HCT116 (cell line): ENCODE data around the gene SEC14L1. TPM values are rescaled to one million over a fixed set of nuclear protein-coding genes. Genes with fewer than 3 reads are reported as not detected.

Experiments
- ATAC-seq: fragments of 200-7000 bp; cut with Tn5 transposase; 2 replicates; pipeline ENCODE4 v1.9.1; 2020; ENCODE audit warnings: mild to moderate bottlenecking, moderate library complexity
- BruUV-seq: library from RNA; stranded (reverse); fragments of 400-500 nt; replicated peaks from 2 replicates; lab custom pipeline; 2021; lab: Mats Ljungman, UMichigan
- CTCF ChIA-PET: fragments of 300-600 bp; sonication (Branson Sonifier 250); formaldehyde crosslinking; loops from one replicate; lab custom pipeline; 2021; ENCODE audit warnings: antibody characterized with exemption; lab: Charles Lee
- POLR2A ChIA-PET: fragments of 300-600, 350-600 bp; sonication (Branson Sonifier 250); formaldehyde crosslinking; loops from one replicate; lab custom pipeline; 2021; ENCODE audit warnings: antibody characterized with exemption; lab: Charles Lee
- RAD21 ChIA-PET, 2 experiments: fragments of 300-600 bp; sonication (Branson Sonifier 250); formaldehyde crosslinking; loops; one replicate each; lab custom pipeline; 2023; ENCODE audit warnings: low total read pairs in 2 of 2; ENCODE audit not compliant: uncharacterized antibody in 2 of 2, unreplicated experiment in 2 of 2, low non-redundant PET in 1 of 2; lab: Charles Lee
- DNase-seq: peaks from one replicate; pipeline ENCODE4 v3.0.0-alpha.2; 2010; ENCODE audit warnings: low read depth, low spot score
- H2AFZ ChIP-seq: fragments of 200-600 bp; shearing (Covaris generic), sonication (generic); 2 replicates; pipeline ENCODE4 v1.6.1; 2017; ENCODE audit warnings: low read depth, mixed run types, mixed read lengths, antibody characterized with exemption, low read length; ENCODE audit not compliant: poor library complexity, severe bottlenecking
- H3K27ac ChIP-seq: 2 replicates; pipeline ENCODE4 v1.5.1; 2012; ENCODE audit warnings: low read depth, low read length
- H3K27me3 ChIP-seq: fragments of 200-600 bp; sonication (generic); 2 replicates; pipeline ENCODE4 v1.6.1; 2016; ENCODE audit warnings: mixed run types, low read length, mixed read lengths; ENCODE audit not compliant: insufficient read depth
- H3K36me3 ChIP-seq, 2 experiments: fragments of 200-500 bp in 1 of 2; fragments of 200-600 bp in 1 of 2; sonication (Bioruptor generic) in 1 of 2; sonication (generic) in 1 of 2; 2 replicates each; pipeline versions ENCODE4 v1.5.1 to v1.6.1; 2014 to 2016; ENCODE audit warnings: low read length in 2 of 2, inconsistent platforms in 1 of 2, mixed read lengths in 1 of 2, mixed run types in 1 of 2; ENCODE audit not compliant: insufficient read depth in 2 of 2, control insufficient read depth in 1 of 2
- H3K4me1 ChIP-seq, 2 experiments: fragments of 200-600 bp in 1 of 2; sonication (generic) in 1 of 2; 2 replicates each; pipeline versions ENCODE4 v1.5.1 to v1.6.1; 2012 to 2017; ENCODE audit warnings: low read length in 2 of 2, inconsistent platforms in 1 of 2, mild to moderate bottlenecking in 1 of 2, mixed read lengths in 1 of 2, mixed run types in 1 of 2, moderate library complexity in 1 of 2; ENCODE audit not compliant: insufficient read depth in 2 of 2, control insufficient read depth in 1 of 2
- H3K4me2 ChIP-seq: fragments of 200-600 bp; sonication (generic); 2 replicates; pipeline ENCODE4 v1.6.1; 2017; ENCODE audit warnings: mixed run types, low read length, mixed read lengths
- H3K4me3 ChIP-seq, 2 experiments: fragments of 200-600 bp in 1 of 2; sonication (generic) in 1 of 2; replicated peaks in 1 of 2; 2 replicates each; pipeline ENCODE4 v1.5.1; 2011 to 2016; ENCODE audit warnings: low read length in 2 of 2, control low read depth in 1 of 2, low read depth in 1 of 2, mild to moderate bottlenecking in 1 of 2, mixed read lengths in 1 of 2, mixed run types in 1 of 2
- H3K79me2 ChIP-seq: fragments of 200-600 bp; sonication (generic); 2 replicates; pipeline ENCODE4 v1.6.1; 2017; ENCODE audit warnings: mild to moderate bottlenecking, mixed run types, low read length, moderate library complexity, mixed read lengths; ENCODE audit not compliant: insufficient read depth
- H3K9ac ChIP-seq: fragments of 200-600 bp; sonication (generic); 2 replicates; pipeline ENCODE4 v1.6.1; 2016; ENCODE audit warnings: low read length, mixed read lengths
- H3K9me2 ChIP-seq: fragments of 200-600 bp; sonication (generic), shearing (Covaris generic); 2 replicates; pipeline ENCODE4 v1.6.1; 2017; ENCODE audit warnings: mixed run types, mild to moderate bottlenecking, moderate library complexity; ENCODE audit not compliant: insufficient read depth
- H3K9me3 ChIP-seq, 2 experiments: fragments of 200-500 bp in 1 of 2; fragments of 200-600 bp in 1 of 2; sonication (Bioruptor generic) in 1 of 2; sonication (generic) in 1 of 2; 2 replicates each; pipeline ENCODE4 v1.6.1; 2014 to 2017; ENCODE audit warnings: low read length in 2 of 2, mixed read lengths in 2 of 2, inconsistent platforms in 1 of 2, low read depth in 1 of 2, mild to moderate bottlenecking in 1 of 2, mixed run types in 1 of 2, moderate library complexity in 1 of 2; ENCODE audit not compliant: control insufficient read depth in 1 of 2, insufficient read depth in 1 of 2
- H4K20me1 ChIP-seq: fragments of 200-600 bp; sonication (generic), shearing (Covaris generic); 2 replicates; pipeline ENCODE4 v1.6.1; 2017; ENCODE audit warnings: mixed run types, mild to moderate bottlenecking, moderate library complexity; ENCODE audit not compliant: insufficient read depth
- CBX3 ChIP-seq: IDR thresholded peaks from 2 replicates; pipeline ENCODE4 v1.6.1; 2012; ENCODE audit warnings: low read depth
- CEBPB ChIP-seq: IDR thresholded peaks from 2 replicates; pipeline ENCODE4 v1.6.1; 2012; ENCODE audit warnings: low read depth
- EGR1 ChIP-seq: IDR thresholded peaks from 2 replicates; pipeline ENCODE4 v1.6.1; 2012; ENCODE audit warnings: low read depth
- ELF1 ChIP-seq: IDR thresholded peaks from 2 replicates; pipeline ENCODE4 v1.6.1; 2012; ENCODE audit warnings: low read depth, borderline replicate concordance
- EZH2 ChIP-seq: fragments of 200-600 bp; sonication (generic); IDR thresholded peaks from 2 replicates; pipeline ENCODE4 v1.6.1; 2017; ENCODE audit warnings: antibody characterized with exemption, mixed run types
- FOSL1 ChIP-seq: IDR thresholded peaks from 2 replicates; pipeline ENCODE4 v1.6.1; 2012; ENCODE audit warnings: low read depth
- JUND ChIP-seq: IDR thresholded peaks from 2 replicates; pipeline ENCODE4 v1.6.1; 2012
- MAX ChIP-seq: IDR thresholded peaks from 2 replicates; pipeline ENCODE4 v1.6.1; 2012
- POLR2A ChIP-seq: IDR thresholded peaks from 2 replicates; pipeline ENCODE4 v1.7.0; 2011; ENCODE audit warnings: borderline replicate concordance; ENCODE audit not compliant: insufficient read depth, insufficient read length; ENCODE audit errors: extremely low read depth
- POLR2AphosphoS5 ChIP-seq: IDR thresholded peaks from 2 replicates; pipeline ENCODE4 v1.6.1; 2011; ENCODE audit warnings: mild to moderate bottlenecking, low read depth, low read length, moderate library complexity
- RAD21 ChIP-seq: IDR thresholded peaks from 2 replicates; pipeline ENCODE4 v1.6.1; 2012; ENCODE audit warnings: low read depth, mild to moderate bottlenecking
- SIN3A ChIP-seq: IDR thresholded peaks from 2 replicates; pipeline ENCODE4 v1.6.1; 2012; ENCODE audit warnings: low read depth
- SP1 ChIP-seq: IDR thresholded peaks from 2 replicates; pipeline ENCODE4 v1.6.1; 2012; ENCODE audit warnings: low read depth
- SRF ChIP-seq: IDR thresholded peaks from 2 replicates; pipeline ENCODE4 v1.6.1; 2012; ENCODE audit warnings: low read depth
- TCF7L2 ChIP-seq: IDR thresholded peaks from 2 replicates; pipeline ENCODE4 v1.7.0; 2011; ENCODE audit warnings: borderline replicate concordance, inconsistent platforms; ENCODE audit not compliant: insufficient read depth, insufficient read length; ENCODE audit errors: extremely low read depth
- YY1 ChIP-seq: IDR thresholded peaks from 2 replicates; pipeline ENCODE4 v1.6.1; 2011; ENCODE audit warnings: low read length, low read depth, moderate library complexity, mild to moderate bottlenecking; ENCODE audit not compliant: insufficient replicate concordance; ENCODE audit errors: extremely low read depth
- ZBTB33 ChIP-seq: IDR thresholded peaks from 2 replicates; pipeline ENCODE4 v1.6.1; 2011; ENCODE audit warnings: mild to moderate bottlenecking, low read length, moderate library complexity; ENCODE audit not compliant: insufficient replicate concordance; ENCODE audit errors: extremely low read depth
- ZFX ChIP-seq: fragments of 450-650 bp; IDR thresholded peaks from 2 replicates; pipeline ENCODE4 v1.6.1; 2017
- ZNF274 ChIP-seq: fragments of 200-500 bp; sonication (Bioruptor generic); IDR thresholded peaks from 2 replicates; pipeline ENCODE4 v1.6.1; 2014; ENCODE audit warnings: mild to moderate bottlenecking, low read depth, low read length, inconsistent platforms
- intact Hi-C: fragments of 100-400 bp; cut with micrococcal nuclease; formaldehyde crosslinking; loops from 2 replicates; pipeline ENCODE4 v1.10.0; 2022
- total RNA-seq: library from RNA; stranded (reverse); gene quantifications from one replicate; pipeline ENCODE4 v1.2.1, GENCODE V29; 2021; ENCODE audit not compliant: unreplicated experiment

The SEC14L1 gene
- total RNA-seq, 1 experiment from 2014 or later: 59.7 TPM

GRCh38 chr17:77150196-77150595 is 9.4 kb downstream of the SEC14L1 start:
- no peaks in the 10 kb centered on the region for H3K27me3 ChIP-seq
- BruUV-seq: no TSS peak
- no peak overlapping the region for H3K4me3 ChIP-seq
- no peaks in the 10 kb centered on the region for H3K9me2 ChIP-seq
- no peaks in the 10 kb centered on the region for H3K9me3 ChIP-seq
- ChIA-PET POLR2A (no interaction called here), RAD21 (no interaction called here), CTCF (no interaction called here)
- no peak overlapping the region for H3K9ac ChIP-seq
- H4K20me1 ChIP-seq: no peaks in the 10 kb centered on the region
- H3K36me3 ChIP-seq: 0 out of 4 replicates have a peak, but pooled peaks cover 0 to 8% of the 10 kb centered on the region in 2 experiments
- intact Hi-C loops: no loop called here
- no peak overlapping the region for H3K27ac ChIP-seq
- no peak for ATAC-seq
- H2AFZ ChIP-seq: no peak overlapping the region
- no peak overlapping the region for H3K4me2 ChIP-seq
- TF ChIP-seq YY1 (no peak), CBX3 (no peak), POLR2AphosphoS5 (no peak), TCF7L2 (no peak), SP1 (no peak), EZH2 (no peak), POLR2A (no peak), SRF (no peak), ZFX (no peak)
- no peak for DNase-seq
- H3K79me2 ChIP-seq: peaks cover 31% of the 10 kb centered on the region
- peaks cover 4 to 12% of the 10 kb centered on the region in 2 experiments for H3K4me1 ChIP-seq

- H3K4me3 ChIP-seq: no peak overlapping the region
- intact Hi-C loops: no loop called here
- no peak overlapping the region for H3K9ac ChIP-seq
- ChIA-PET CTCF (no interaction called here), RAD21 (no interaction called here), POLR2A (no interaction called here)
- H3K79me2 ChIP-seq: peaks cover 29% of the 10 kb centered on the region
- H3K4me1 ChIP-seq: peaks cover 0 to 2% of the 10 kb centered on the region in 2 experiments; a peak in 2 of 4 replicates
- no peak overlapping the region for H2AFZ ChIP-seq
- no peaks in the 10 kb centered on the region for H3K27me3 ChIP-seq
- H3K36me3 ChIP-seq: 0 out of 4 replicates have a peak, but pooled peaks cover 0 to 8% of the 10 kb centered on the region in 2 experiments
- H3K9me2 ChIP-seq: no peaks in the 10 kb centered on the region
- no peak for DNase-seq
- no TSS peak for BruUV-seq
- no peak overlapping the region for H3K27ac ChIP-seq
- H3K4me2 ChIP-seq: no peak overlapping the region
- H4K20me1 ChIP-seq: no peaks in the 10 kb centered on the region
- no peaks in the 10 kb centered on the region for H3K9me3 ChIP-seq
- no peak for ATAC-seq
- TF ChIP-seq SP1 (no peak), POLR2AphosphoS5 (no peak), POLR2A (no peak), JUND (no peak), MAX (no peak), EGR1 (no peak), ELF1 (no peak), SIN3A (no peak), FOSL1 (no peak), ZFX (no peak), RAD21 (no peak), ZBTB33 (no peak), SRF (no peak), CEBPB (no peak), ZNF274 (no peak)
Measured at GRCh38 chr17:77151186-77151585, 10.4 kb downstream of the SEC14L1 start.
